Natural killer cell (primary cell): Measurements from ENCODE around the gene UQCRC2. TPM values are rescaled to one million over a fixed set of nuclear protein-coding genes. Genes with fewer than 3 reads are reported as not detected.
A peak's percentile ranks its signal among the peaks of the same experiment; 100 is the strongest.

Experiments used
- ATAC-seq, 3 donors: fragments of 150-1000 bp in 2 of 3; fragments of 200-7000 bp in 1 of 3; cut with Tn5 transposase; 1 replicate in 1 of 3; 2 replicates in 2 of 3; pipeline ENCODE4 v1.10.0; 2021; ENCODE audit warnings: mild to moderate bottlenecking in 2 of 3, moderate library complexity in 2 of 3
- DNase-seq, 2 donors: peaks; one replicate each; pipeline versions ENCODE4 v3.0.0 to v3.0.0-alpha.2; 2013 to 2021; ENCODE audit warnings: mixed read lengths in 1 of 2
- H3K27ac ChIP-seq: one replicate; pipeline ENCODE4 v1.5.1; 2013; ENCODE audit warnings: mild to moderate bottlenecking, low read length
- H3K27me3 ChIP-seq: one replicate; pipeline ENCODE4 v1.6.1; 2013; ENCODE audit warnings: low read length; ENCODE audit not compliant: control insufficient read depth, insufficient read depth
- H3K36me3 ChIP-seq: one replicate; pipeline ENCODE4 v1.6.1; 2013; ENCODE audit warnings: low read length; ENCODE audit not compliant: control insufficient read depth, insufficient read depth
- H3K4me1 ChIP-seq: one replicate; pipeline ENCODE4 v1.6.1; 2013; ENCODE audit warnings: low read length; ENCODE audit not compliant: control insufficient read depth, insufficient read depth
- H3K4me3 ChIP-seq: one replicate; pipeline ENCODE4 v1.5.1; 2013; ENCODE audit warnings: low read length
- H3K9me3 ChIP-seq: one replicate; pipeline ENCODE4 v1.6.1; 2013; ENCODE audit warnings: low read length; ENCODE audit not compliant: control insufficient read depth, insufficient read depth
- H3K27ac Mint-ChIP-seq, 2 donors: one replicate each; pipeline ENCODE4 v1.8.0; 2022; ENCODE audit warnings: mild to moderate bottlenecking in 2 of 2, mixed read lengths in 2 of 2, moderate library complexity in 1 of 2
- H3K27me3 Mint-ChIP-seq, 2 donors: one replicate each; pipeline ENCODE4 v1.8.0; 2022; ENCODE audit warnings: low read depth in 2 of 2, mixed read lengths in 2 of 2
- H3K36me3 Mint-ChIP-seq: one replicate; pipeline ENCODE4 v1.8.0; 2022; ENCODE audit warnings: mixed read lengths
- H3K4me1 Mint-ChIP-seq, 2 donors: one replicate each; pipeline ENCODE4 v1.8.0; 2022; ENCODE audit warnings: mixed read lengths in 2 of 2
- H3K4me3 Mint-ChIP-seq: one replicate; pipeline ENCODE4 v1.8.0; 2022; ENCODE audit warnings: mild to moderate bottlenecking, moderate library complexity, mixed read lengths
- H3K9me3 Mint-ChIP-seq, 2 donors: one replicate each; pipeline ENCODE4 v1.8.0; 2022; ENCODE audit warnings: mixed read lengths in 2 of 2
- CTCF ChIP-seq: fragments of 200-600 bp; IDR thresholded peaks from one replicate; pipeline ENCODE4 v1.8.0; 2022; ENCODE audit warnings: antibody characterized with exemption
- WGBS: methylation state at CpG from one replicate; pipeline ENCODE4 v1.1.7; 2013; ENCODE audit warnings: missing lambda C conversion rate; ENCODE audit not compliant: insufficient coverage; 5-methylcytosine and 5-hydroxymethylcytosine counted together
- intact Hi-C: fragments of 100-400 bp; cut with micrococcal nuclease; formaldehyde crosslinking; loops from one replicate; pipeline ENCODE4 v1.14.2; 2022
- total RNA-seq, 4 donors: library from RNA; stranded (reverse); fragments of 120-200 nt in 1 of 4; gene quantifications; one replicate each; pipeline versions ENCODE4 v1.2.3 to v1.2.4, GENCODE V29; 2013 to 2022

Gene UQCRC2
- total RNA-seq, 3 donors from 2014 or later (not counting 1 experiment from before 2014, with no cell fraction given), result 162 to 177 (median 177) TPM

- Histone ChIP-seq H3K4me1 (peaks cover 24% of the 10 kb centered on the region), H3K4me3 (no peak overlapping the region), H3K27ac (no peak overlapping the region), H3K27me3 (no peaks in the 10 kb centered on the region), H3K9me3 (no peaks in the 10 kb centered on the region), H3K36me3 (no peaks in the 10 kb centered on the region)
- Mint-ChIP-seq H3K27me3 (peaks cover 0 to 7% of the 10 kb centered on the region in 2 donors), H3K9me3 (no peaks in the 10 kb centered on the region), H3K27ac (no peak overlapping the region), H3K4me1 (peaks cover 25 to 39% of the 10 kb centered on the region in 2 donors), H3K4me3 (peak overlapping the region; percentile 47), H3K36me3 (no peaks in the 10 kb centered on the region)
- ATAC-seq (no peak), DNase-seq (no peak)
- intact Hi-C loops, result no loop called here
- no peak for TF ChIP-seq CTCF
- no CpG with 5 or more reads among the region's 1 CpG for WGBS
Measured at GRCh38 chr16:22005746-22006145, 52.6 kb downstream of the UQCRC2 start.

DNA sequence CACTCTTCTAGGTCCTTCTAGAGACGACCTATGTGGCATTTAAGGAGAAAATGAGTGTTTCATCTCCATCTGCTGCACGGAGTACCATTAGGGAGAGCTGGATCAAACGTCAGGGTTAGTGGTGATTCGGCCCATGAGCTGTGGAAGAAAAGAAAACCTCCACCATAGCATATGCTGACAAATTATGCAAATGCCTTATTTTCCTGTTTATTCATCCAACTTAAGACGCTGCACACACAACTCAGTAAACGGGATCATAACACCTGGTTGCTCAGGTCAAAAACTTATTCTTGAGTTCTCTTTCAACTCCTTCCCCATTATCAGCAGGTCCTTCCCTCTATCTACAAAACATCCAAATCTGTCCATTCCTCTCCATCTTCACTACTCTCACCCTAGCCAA, 53.5 kb downstream of the UQCRC2 start:
- no peak overlapping the region for H3K27ac ChIP-seq
- H3K36me3 Mint-ChIP-seq, result no peaks in the 10 kb centered on the region
- H3K27me3 ChIP-seq, result no peaks in the 10 kb centered on the region
- H3K9me3 ChIP-seq, result no peaks in the 10 kb centered on the region
- no peak for DNase-seq
- peak overlapping the region; percentile 98 for H3K4me3 Mint-ChIP-seq
- no peak for TF ChIP-seq CTCF
- H3K4me3 ChIP-seq, result no peak overlapping the region
- no peaks in the 10 kb centered on the region for H3K9me3 Mint-ChIP-seq
- WGBS, result 85% methylated on average over 6 of the region's 6 CpGs
- H3K4me1 ChIP-seq, result peaks cover 17% of the 10 kb centered on the region
- no peaks in the 10 kb centered on the region for H3K36me3 ChIP-seq
- peaks cover 25 to 39% of the 10 kb centered on the region in 2 donors for H3K4me1 Mint-ChIP-seq
- peak overlapping the region; percentile 88 to 89 for H3K27ac Mint-ChIP-seq
- H3K27me3 Mint-ChIP-seq, result peaks cover 0 to 5% of the 10 kb centered on the region in 2 donors
- ATAC-seq, result no peak
- intact Hi-C loops, result no loop called here

DNA sequence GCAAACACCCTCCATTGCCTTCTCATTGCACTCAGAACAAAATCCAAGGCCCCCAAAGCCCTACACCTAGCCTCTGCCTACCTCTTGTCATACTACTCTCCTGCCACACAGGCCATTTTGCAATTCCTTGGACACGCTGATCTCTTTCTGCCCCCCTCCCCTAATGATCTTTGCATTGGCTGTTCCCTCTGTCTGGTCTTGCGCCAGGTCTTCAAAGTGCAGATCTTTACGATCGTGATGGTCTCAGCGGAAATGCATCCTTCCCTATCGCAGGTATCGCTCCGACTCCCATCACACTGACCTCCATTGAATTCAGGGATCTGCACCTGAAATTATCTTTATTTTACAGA, 54.0 kb downstream of the UQCRC2 start:
- peaks cover 17% of the 10 kb centered on the region for H3K4me1 ChIP-seq
- H3K27me3 ChIP-seq, result no peaks in the 10 kb centered on the region
- no peak for TF ChIP-seq CTCF
- Mint-ChIP-seq H3K9me3 (no peaks in the 10 kb centered on the region), H3K27me3 (peaks cover 0 to 5% of the 10 kb centered on the region in 2 donors), H3K4me3 (peak overlapping the region; percentile 98), H3K27ac (peak overlapping the region; percentile 88 to 89), H3K36me3 (no peaks in the 10 kb centered on the region), H3K4me1 (peaks cover 28 to 41% of the 10 kb centered on the region in 2 donors)
- peak overlapping the region; percentile 73 for H3K4me3 ChIP-seq
- no peak for ATAC-seq
- intact Hi-C loops, result no loop called here
- no peak for DNase-seq
- 18% methylated on average over 8 of the region's 8 CpGs for whole genome bisulfite sequencing
- H3K36me3 ChIP-seq, result no peaks in the 10 kb centered on the region
- H3K9me3 ChIP-seq, result no peaks in the 10 kb centered on the region
- peak overlapping the region; percentile 56 for H3K27ac ChIP-seq

- Histone ChIP-seq H3K9me3 (no peaks in the 10 kb centered on the region), H3K4me3 (peak within 1 kb of the TSS; percentile 73), H3K27ac (peak within 1 kb of the TSS; percentile 56), H3K36me3 (no peaks in the 10 kb centered on the region), H3K4me1 (peaks cover 17% of the 10 kb centered on the region), H3K27me3 (no peaks in the 10 kb centered on the region)
- H3K27me3 Mint-ChIP-seq, result peaks cover 0 to 5% of the 10 kb centered on the region in 2 donors
- H3K9me3 Mint-ChIP-seq, result no peaks in the 10 kb centered on the region
- H3K4me1 Mint-ChIP-seq, result peaks cover 33 to 44% of the 10 kb centered on the region in 2 donors
- 0% methylated on average over 78 of the region's 78 CpGs for WGBS
- intact Hi-C loops, result no loop called here
- ATAC-seq (peak; percentile 90 to 93 (median 92)), DNase-seq (peak; percentile 63 to 81)
- TF ChIP-seq CTCF, result no peak
- peak within 1 kb of the TSS; percentile 88 to 89 for H3K27ac Mint-ChIP-seq
- H3K4me3 Mint-ChIP-seq, result peak within 1 kb of the TSS; percentile 98
- no peaks in the 10 kb centered on the region for H3K36me3 Mint-ChIP-seq
Measured at GRCh38 chr16:22007509-22008214, 54.5 kb downstream of the UQCRC2 start, which contains the start of gene MOSMO. Gene MOSMO, plus strand, starts transcription at chr16:22008111. Its CDS starts 191 bp downstream, at chr16:22008302.
